Measurements from ENCODE around the gene GZMA. TPM values are rescaled to one million over a fixed set of nuclear protein-coding genes. Genes with fewer than 3 reads are reported as not detected.

The GZMA gene
- total and polyA plus RNA-seq, 2 experiments from 2014 or later = not detected

DNA sequence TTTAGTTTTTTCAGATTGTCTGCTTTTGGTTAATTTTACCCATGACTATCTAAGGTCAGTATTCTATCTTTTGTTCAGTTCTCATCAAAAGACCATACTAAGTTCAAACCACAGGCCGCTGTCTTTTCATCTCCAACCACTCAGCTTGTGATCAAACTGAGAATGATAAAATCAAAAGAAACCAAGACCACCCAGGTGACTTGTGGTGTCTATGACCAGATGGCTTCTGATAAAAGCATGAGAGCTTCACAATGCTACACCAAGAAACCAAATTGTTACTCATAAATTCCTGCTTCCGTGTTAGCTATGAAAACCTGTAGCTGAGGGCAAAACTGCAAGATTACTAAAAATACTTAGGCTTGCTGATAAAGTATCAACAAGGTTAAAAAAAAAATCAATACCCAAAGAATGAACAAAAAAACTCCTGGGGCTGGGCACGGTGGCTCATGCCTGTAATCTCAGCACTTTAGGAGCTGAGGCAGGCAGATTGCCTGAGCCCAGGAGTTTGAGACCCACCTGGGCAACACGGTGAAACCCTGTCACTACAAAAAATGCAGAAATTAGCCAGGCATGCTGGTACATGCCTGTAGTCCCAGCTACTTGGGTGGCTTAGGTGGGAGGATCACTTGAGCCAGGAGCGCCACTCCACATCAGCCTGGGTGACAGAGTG, 31.7 kb downstream of the GZMA start:
- H3K9me2 ChIP-seq (replicated peaks; ENCODE audit: insufficient read depth) = no peaks in the 10 kb centered on the region
- H3K79me2 ChIP-seq = no peaks in the 10 kb centered on the region
- DNase-seq (ENCODE audit: low spot score) = no peak
- no peaks in the 10 kb centered on the region for H3K9me3 ChIP-seq (ENCODE audit: low read depth)
- H2AFZ ChIP-seq = no peak overlapping the region
- H3K27me3 ChIP-seq = peaks cover 2% of the 10 kb centered on the region
- no peak for TF ChIP-seq EZH2phosphoT487 (IDR thresholded peaks at IDR 0.05; ENCODE audit: low read depth, severe bottlenecking, unreplicated experiment)
- TF ChIP-seq, protein P1, sequence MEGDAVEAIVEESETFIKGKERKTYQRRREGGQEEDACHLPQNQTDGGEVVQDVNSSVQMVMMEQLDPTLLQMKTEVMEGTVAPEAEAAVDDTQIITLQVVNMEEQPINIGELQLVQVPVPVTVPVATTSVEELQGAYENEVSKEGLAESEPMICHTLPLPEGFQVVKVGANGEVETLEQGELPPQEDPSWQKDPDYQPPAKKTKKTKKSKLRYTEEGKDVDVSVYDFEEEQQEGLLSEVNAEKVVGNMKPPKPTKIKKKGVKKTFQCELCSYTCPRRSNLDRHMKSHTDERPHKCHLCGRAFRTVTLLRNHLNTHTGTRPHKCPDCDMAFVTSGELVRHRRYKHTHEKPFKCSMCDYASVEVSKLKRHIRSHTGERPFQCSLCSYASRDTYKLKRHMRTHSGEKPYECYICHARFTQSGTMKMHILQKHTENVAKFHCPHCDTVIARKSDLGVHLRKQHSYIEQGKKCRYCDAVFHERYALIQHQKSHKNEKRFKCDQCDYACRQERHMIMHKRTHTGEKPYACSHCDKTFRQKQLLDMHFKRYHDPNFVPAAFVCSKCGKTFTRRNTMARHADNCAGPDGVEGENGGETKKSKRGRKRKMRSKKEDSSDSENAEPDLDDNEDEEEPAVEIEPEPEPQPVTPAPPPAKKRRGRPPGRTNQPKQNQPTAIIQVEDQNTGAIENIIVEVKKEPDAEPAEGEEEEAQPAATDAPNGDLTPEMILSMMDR (IDR thresholded peaks at IDR 0.05; ENCODE audit: poor library complexity) = no peak
- no peaks in the 10 kb centered on the region for H4K20me1 ChIP-seq (ENCODE audit: insufficient read depth, poor library complexity, severe bottlenecking)
- no peak overlapping the region for H3K4me2 ChIP-seq
- H3K4me3 ChIP-seq = no peak overlapping the region
- no peaks in the 10 kb centered on the region for H3K4me1 ChIP-seq (ENCODE audit: insufficient read depth)
- no peak overlapping the region for H3K27ac ChIP-seq
- no peaks in the 10 kb centered on the region for H3K36me3 ChIP-seq (replicated peaks; ENCODE audit: insufficient read depth, low read depth)
- 57% methylated on average over 5 of the region's 5 CpGs for WGBS (ENCODE audit: low lambda C conversion rate, missing lambda C conversion rate)

DNA sequence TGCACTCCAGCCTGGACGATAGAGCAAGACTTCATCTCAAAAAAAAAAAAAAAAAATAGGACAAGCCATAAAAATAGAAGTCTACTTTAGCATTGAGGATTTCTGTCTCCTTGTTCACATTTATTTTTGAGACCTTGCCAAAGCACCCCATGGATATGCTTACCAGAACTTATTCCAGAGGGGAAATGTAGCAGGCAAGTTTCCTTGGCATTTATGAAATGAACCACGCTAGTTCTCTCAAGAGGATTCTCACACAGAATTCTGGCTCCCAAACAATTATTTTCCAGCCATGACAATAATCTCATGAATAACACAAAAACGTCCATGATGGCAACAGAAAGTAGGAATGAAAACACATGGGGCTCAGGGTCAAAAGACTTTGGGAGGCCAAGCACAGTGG, 34.1 kb downstream of the GZMA start:
- peaks cover 3% of the 10 kb centered on the region for H3K27me3 ChIP-seq
- no peak overlapping the region for H2AFZ ChIP-seq
- no peaks in the 10 kb centered on the region for H3K9me3 ChIP-seq (ENCODE audit: low read depth)
- H3K9me2 ChIP-seq (replicated peaks; ENCODE audit: insufficient read depth) = no peaks in the 10 kb centered on the region
- TF ChIP-seq EZH2 (IDR thresholded peaks at IDR 0.05; ENCODE audit: borderline replicate concordance) (no peak), EZH2phosphoT487 (IDR thresholded peaks at IDR 0.05; ENCODE audit: low read depth, severe bottlenecking, unreplicated experiment) (no peak)
- TF ChIP-seq, protein P1 (IDR thresholded peaks at IDR 0.05; ENCODE audit: poor library complexity) = no peak
- no peak overlapping the region for H3K27ac ChIP-seq
- no peaks in the 10 kb centered on the region for H3K4me1 ChIP-seq (ENCODE audit: insufficient read depth)
- H3K4me3 ChIP-seq = no peak overlapping the region
- H3K4me2 ChIP-seq = no peak overlapping the region
- DNase-seq (ENCODE audit: low spot score) = no peak
- H3K79me2 ChIP-seq = no peaks in the 10 kb centered on the region
- H4K20me1 ChIP-seq (ENCODE audit: insufficient read depth, poor library complexity, severe bottlenecking) = no peaks in the 10 kb centered on the region
- H3K36me3 ChIP-seq (replicated peaks; ENCODE audit: insufficient read depth, low read depth) = no peaks in the 10 kb centered on the region
- WGBS (ENCODE audit: low lambda C conversion rate, missing lambda C conversion rate) = 88% methylated on average over 3 of the region's 3 CpGs

DNA sequence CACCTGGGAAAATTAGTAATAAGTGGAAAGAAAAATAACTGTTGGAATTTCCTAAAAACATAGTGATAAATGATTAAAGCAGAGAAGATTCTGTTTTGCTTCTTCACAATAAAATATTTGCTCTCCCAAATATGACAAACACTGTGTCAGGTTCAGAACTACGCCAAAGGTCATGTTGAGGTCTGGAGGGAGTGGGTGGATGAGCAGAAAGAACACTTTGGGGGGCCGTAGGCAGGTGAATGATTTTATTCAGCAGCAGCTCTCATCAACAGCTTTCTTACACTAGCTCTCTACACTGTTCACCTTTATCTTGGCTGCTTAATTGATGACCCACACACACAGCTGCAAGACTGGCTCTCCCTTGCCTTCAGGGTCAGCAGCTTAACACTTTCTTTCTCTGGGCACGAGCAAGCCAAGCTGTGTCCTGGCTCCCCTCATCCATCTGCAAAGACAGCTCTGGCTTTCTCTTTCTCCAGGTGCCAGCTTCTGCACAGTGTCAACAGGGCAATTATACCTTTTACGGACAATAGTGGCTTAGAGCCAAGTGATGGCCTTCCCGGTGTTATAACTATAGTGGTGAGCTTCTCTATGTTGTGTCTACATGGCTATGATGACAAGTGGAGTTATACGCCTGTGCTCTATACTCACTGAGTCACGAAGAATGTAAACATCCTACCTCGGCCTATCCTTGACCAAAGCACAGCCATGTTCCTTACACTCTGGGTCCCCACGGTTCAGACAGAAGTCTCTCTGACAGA, 38.6 kb downstream of the GZMA start:
- Histone ChIP-seq H3K36me3 (replicated peaks; ENCODE audit: insufficient read depth, low read depth) (no peaks in the 10 kb centered on the region), H2AFZ (no peak overlapping the region), H3K4me2 (no peak overlapping the region), H3K79me2 (no peaks in the 10 kb centered on the region), H3K27me3 (peaks cover 3% of the 10 kb centered on the region), H3K4me3 (no peak overlapping the region), H3K9me3 (ENCODE audit: low read depth) (no peaks in the 10 kb centered on the region), H3K9me2 (replicated peaks; ENCODE audit: insufficient read depth) (no peaks in the 10 kb centered on the region), H4K20me1 (ENCODE audit: insufficient read depth, poor library complexity, severe bottlenecking) (no peaks in the 10 kb centered on the region), H3K27ac (no peak overlapping the region), H3K4me1 (ENCODE audit: insufficient read depth) (no peaks in the 10 kb centered on the region)
- DNase-seq (ENCODE audit: low spot score) = no peak
- TF ChIP-seq, protein P1 (IDR thresholded peaks at IDR 0.05; ENCODE audit: poor library complexity) = no peak
- TF ChIP-seq EZH2 (IDR thresholded peaks at IDR 0.05; ENCODE audit: borderline replicate concordance) = no peak
- 67% methylated on average over 9 of the region's 9 CpGs for WGBS (ENCODE audit: low lambda C conversion rate, missing lambda C conversion rate)

Data from hepatocyte (in vitro differentiated cells).